Panc1 (cell line): ENCODE results near the gene SPDYE2. TPM values are rescaled to one million over a fixed set of nuclear protein-coding genes. Genes with fewer than 3 reads are reported as not detected.
"Not testable (repeated sequence)": the region's sequence is repeated elsewhere in the genome, so short reads cannot be mapped to it uniquely, and the experiment has no call there.

Experiments used
- ATAC-seq: fragments of 200-7000 bp; cut with Tn5 transposase; 2 replicates; pipeline ENCODE4 v1.9.1; 2020; ENCODE audit warnings: mild to moderate bottlenecking, moderate library complexity
- BruUV-seq: library from RNA; stranded (reverse); fragments of 400-500 nt; replicated peaks from 2 replicates; lab custom pipeline; 2021; lab: Mats Ljungman, UMichigan
- CTCF ChIA-PET: fragments of 300-600 bp; sonication (Branson Sonifier 250); formaldehyde crosslinking; loops from one replicate; lab custom pipeline; 2022; ENCODE audit warnings: antibody characterized with exemption; lab: Charles Lee
- POLR2A ChIA-PET: fragments of 300-600 bp; sonication (Branson Sonifier 250); formaldehyde crosslinking; loops from one replicate; lab custom pipeline; 2022; ENCODE audit warnings: antibody characterized with exemption; lab: Charles Lee
- DNase-seq: peaks from one replicate; pipeline ENCODE4 v3.0.0-alpha.2; 2010; ENCODE audit warnings: low read depth, low spot score
- H3K27ac ChIP-seq: 2 replicates; pipeline ENCODE4 v1.5.1; 2011; ENCODE audit warnings: mild to moderate bottlenecking, low read length, inconsistent platforms
- H3K27me3 ChIP-seq: fragments of 200-500 bp; sonication (Bioruptor generic); 2 replicates; pipeline ENCODE4 v1.6.0; 2014; ENCODE audit warnings: low read length, inconsistent platforms; ENCODE audit not compliant: control insufficient read depth, insufficient read depth
- H3K36me3 ChIP-seq: fragments of 200-500 bp; sonication (Bioruptor generic); 2 replicates; pipeline ENCODE4 v1.5.1; 2014; ENCODE audit warnings: inconsistent platforms, mild to moderate bottlenecking, low read length, moderate library complexity; ENCODE audit not compliant: control insufficient read depth, insufficient read depth
- H3K4me1 ChIP-seq: 2 replicates; pipeline ENCODE4 v1.5.1; 2011; ENCODE audit warnings: inconsistent platforms, mild to moderate bottlenecking, low read length, moderate library complexity; ENCODE audit not compliant: control insufficient read depth, insufficient read depth
- H3K4me3 ChIP-seq, 2 experiments: 2 replicates each; pipeline ENCODE4 v1.5.1; 2011 to 2012; ENCODE audit warnings: low read depth in 2 of 2, low read length in 2 of 2, mild to moderate bottlenecking in 2 of 2, inconsistent platforms in 1 of 2, moderate library complexity in 1 of 2
- H3K9me3 ChIP-seq: fragments of 200-500 bp; sonication (Bioruptor generic); 2 replicates; pipeline ENCODE4 v1.5.1; 2014; ENCODE audit warnings: low read depth, mild to moderate bottlenecking, inconsistent platforms, low read length, moderate library complexity; ENCODE audit not compliant: control insufficient read depth, insufficient read depth
- in situ Hi-C: cut with HindIII; loops from 2 replicates; pipeline ENCODE4 v1.10.0; 2016; ENCODE audit warnings: low sequenced_read_pairs, low pct_unique_long_range_greater_than_20kb
- intact Hi-C: fragments of 100-400 bp; cut with micrococcal nuclease; formaldehyde crosslinking; loops from one replicate; pipeline ENCODE4 v1.10.0; 2022; ENCODE audit not compliant: unreplicated experiment
- total RNA-seq: library from RNA; stranded (reverse); gene quantifications from one replicate; pipeline ENCODE4 v1.2.1, GENCODE V29; 2021; ENCODE audit not compliant: unreplicated experiment

The SPDYE2 gene
- total RNA-seq, 1 experiment from 2014 or later = not detected

DNA sequence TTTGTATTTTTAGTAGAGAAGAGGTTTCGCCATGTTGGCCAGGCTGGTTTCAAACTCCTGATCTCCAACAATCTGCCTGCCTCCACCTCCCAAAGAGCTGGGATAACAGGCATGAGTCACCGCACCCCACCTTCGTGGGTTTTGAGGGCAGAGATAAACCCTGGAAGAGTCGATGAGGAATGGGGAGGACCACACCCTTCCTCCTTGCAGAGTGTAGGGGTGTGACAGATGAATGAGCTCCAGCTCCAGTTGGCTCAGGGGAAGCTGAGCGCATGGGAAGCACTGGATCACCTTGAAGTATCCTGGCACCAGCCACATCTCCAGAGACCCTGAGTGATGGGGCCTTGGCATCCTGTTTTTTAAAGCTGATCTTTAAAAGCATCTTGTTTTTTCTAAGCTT lies 32.5 kb downstream of the SPDYE2 start:
- BruUV-seq, CTCF ChIA-PET: not testable (repeated sequence)

GRCh38 chr7:102589857-102590256 lies 38.8 kb downstream of the SPDYE2 start:
- H3K4me1 ChIP-seq, H3K27ac ChIP-seq, in situ Hi-C loops, intact Hi-C loops, H3K27me3 ChIP-seq, H3K36me3 ChIP-seq, BruUV-seq, POLR2A ChIA-PET, CTCF ChIA-PET, H3K4me3 ChIP-seq, H3K9me3 ChIP-seq, DNase-seq: not testable (repeated sequence)
- ATAC-seq = peak; percentile 88

More for the DNA sequence above, 32.5 kb downstream of the SPDYE2 start:
- DNase-seq, H3K9me3 ChIP-seq, intact Hi-C loops, H3K4me1 ChIP-seq, POLR2A ChIA-PET, H3K27ac ChIP-seq, in situ Hi-C loops, H3K4me3 ChIP-seq, ATAC-seq, H3K36me3 ChIP-seq, H3K27me3 ChIP-seq: not testable (repeated sequence)

DNA sequence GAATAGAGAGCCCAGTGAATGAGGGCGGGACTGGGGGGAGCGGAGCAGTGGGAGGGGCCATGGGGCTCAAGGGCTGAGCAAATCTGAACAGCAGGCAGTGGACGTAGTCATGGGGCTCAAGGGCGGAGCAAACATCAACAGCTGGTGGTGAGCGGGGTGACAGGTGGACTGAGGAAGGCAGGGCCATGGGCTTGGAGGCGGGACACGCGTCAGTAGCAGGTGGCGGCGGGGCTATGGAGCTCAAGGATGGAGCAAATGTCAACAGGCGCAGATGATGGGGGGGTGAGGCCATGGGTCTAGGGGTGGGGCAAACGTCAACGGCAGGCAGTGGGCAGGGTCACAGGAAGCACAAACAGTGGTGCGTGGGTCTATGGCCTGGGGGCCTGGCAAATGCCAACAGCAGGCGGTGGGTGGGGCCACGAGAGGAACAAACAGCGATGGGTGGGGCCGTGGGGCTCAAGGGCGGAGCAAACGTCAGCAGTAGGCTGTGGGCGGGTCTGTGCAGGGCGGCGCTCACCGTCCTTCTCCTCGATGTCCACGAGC lies 41.5 kb downstream of the SPDYE2 start:
- peak; percentile 65 for ATAC-seq

DNA sequence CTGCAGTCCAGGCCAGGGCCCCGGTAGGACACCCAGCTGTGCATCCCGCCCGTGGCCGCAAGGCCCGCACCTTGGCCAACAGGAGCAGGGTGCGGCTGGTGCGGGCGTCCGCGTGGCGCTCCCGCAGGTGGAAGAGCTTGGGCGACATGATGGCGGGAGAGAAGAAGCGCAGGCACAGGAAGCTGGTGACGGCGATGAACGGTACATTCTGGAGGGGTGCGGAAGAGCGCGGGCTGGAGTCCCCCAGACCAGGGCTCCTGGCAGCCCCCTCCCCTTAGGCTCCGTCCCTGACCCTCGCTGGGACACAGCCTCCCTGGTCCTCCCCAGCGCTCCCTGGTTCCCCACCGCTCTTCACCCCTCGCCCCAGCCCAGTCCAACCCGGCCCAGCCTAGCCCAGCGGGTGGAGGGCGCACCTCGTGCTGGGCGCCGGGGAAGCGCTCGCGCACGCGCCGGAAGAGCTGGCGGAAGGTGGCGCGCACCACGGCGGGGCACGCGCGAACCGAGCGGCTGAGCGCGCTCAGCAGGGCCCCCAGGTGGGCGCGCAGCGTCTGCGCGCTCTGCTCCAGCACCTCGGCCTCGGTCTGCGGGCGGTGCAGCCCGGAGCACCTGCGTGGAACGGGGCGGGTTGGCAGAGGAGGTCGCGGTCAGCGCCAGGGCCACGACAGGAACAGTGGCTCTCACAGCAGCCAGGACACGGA lies 42.8 kb downstream of the SPDYE2 start:
- H3K4me3 ChIP-seq, H3K27me3 ChIP-seq, POLR2A ChIA-PET, DNase-seq, CTCF ChIA-PET, H3K36me3 ChIP-seq, H3K9me3 ChIP-seq, H3K27ac ChIP-seq, BruUV-seq, intact Hi-C loops, H3K4me1 ChIP-seq, in situ Hi-C loops: not testable (repeated sequence)
- peak; percentile 14 for ATAC-seq

More for the DNA sequence above, 41.5 kb downstream of the SPDYE2 start:
- H3K9me3 ChIP-seq, CTCF ChIA-PET, BruUV-seq, in situ Hi-C loops, H3K27me3 ChIP-seq, H3K4me1 ChIP-seq, H3K36me3 ChIP-seq, H3K4me3 ChIP-seq, intact Hi-C loops, DNase-seq, POLR2A ChIA-PET, H3K27ac ChIP-seq: not testable (repeated sequence)

DNA sequence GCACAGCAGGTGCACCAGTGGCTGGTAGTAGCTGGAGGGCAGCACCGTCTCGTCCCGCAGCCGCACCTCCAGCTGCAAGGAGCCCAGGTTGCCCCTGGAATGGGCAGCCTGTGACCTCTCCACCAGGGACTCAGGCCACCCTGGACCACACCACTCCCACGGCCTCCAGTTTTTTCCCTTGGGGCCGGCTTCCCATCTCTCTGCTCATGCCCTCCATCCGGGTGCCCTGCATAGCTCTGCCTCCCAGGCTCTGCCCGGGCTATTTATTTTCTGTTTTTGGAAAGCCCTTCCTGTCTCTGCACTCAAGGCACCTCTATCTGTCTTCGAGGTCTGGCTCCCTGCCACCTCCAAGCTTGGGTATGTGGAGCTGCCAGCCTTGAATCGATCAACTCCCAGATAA lies 45.0 kb downstream of the SPDYE2 start:
- intact Hi-C loops, in situ Hi-C loops, H3K36me3 ChIP-seq, H3K9me3 ChIP-seq, DNase-seq, POLR2A ChIA-PET, H3K27ac ChIP-seq, H3K4me3 ChIP-seq, H3K4me1 ChIP-seq, H3K27me3 ChIP-seq, BruUV-seq, ATAC-seq, CTCF ChIA-PET: not testable (repeated sequence)

GRCh38 chr7:102599699-102600098 lies 48.7 kb downstream of the SPDYE2 start:
- DNase-seq, POLR2A ChIA-PET, H3K4me3 ChIP-seq, BruUV-seq, intact Hi-C loops, ATAC-seq, H3K4me1 ChIP-seq, H3K9me3 ChIP-seq, H3K27ac ChIP-seq, H3K27me3 ChIP-seq, in situ Hi-C loops, CTCF ChIA-PET, H3K36me3 ChIP-seq: not testable (repeated sequence)

DNA sequence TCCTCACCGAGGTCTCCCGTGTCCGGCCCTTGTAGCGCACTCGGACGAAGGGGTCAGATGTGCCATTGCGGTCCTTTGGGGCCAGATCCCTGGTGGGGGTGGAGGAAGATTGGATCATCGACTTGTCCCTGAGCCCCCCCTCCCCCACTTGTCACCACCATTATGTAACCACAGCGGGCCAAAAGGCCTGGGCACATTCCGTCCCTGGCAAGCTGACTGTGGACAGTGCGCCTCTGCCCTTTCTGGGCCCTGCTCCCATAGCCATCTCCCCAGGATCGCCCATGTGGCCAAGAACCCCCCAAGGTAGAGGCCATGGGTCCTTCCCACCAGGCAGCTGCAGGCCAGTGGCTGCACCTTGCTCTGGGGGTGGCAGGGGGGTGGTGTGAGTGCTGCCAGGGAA lies 51.3 kb downstream of the SPDYE2 start:
- BruUV-seq, intact Hi-C loops, H3K27me3 ChIP-seq, DNase-seq, H3K4me3 ChIP-seq, H3K9me3 ChIP-seq, POLR2A ChIA-PET, ATAC-seq, H3K4me1 ChIP-seq, H3K27ac ChIP-seq, H3K36me3 ChIP-seq, CTCF ChIA-PET, in situ Hi-C loops: not testable (repeated sequence)
